Smooth muscle cell (in vitro differentiated cells): ENCODE data around the gene TENT5C. TPM values are rescaled to one million over a fixed set of nuclear protein-coding genes. Genes with fewer than 3 reads are reported as not detected.
"Not testable (repeated sequence)": the region's sequence is repeated elsewhere in the genome, so short reads cannot be mapped to it uniquely, and the experiment has no call there.

Experiments used
- DNase-seq: peaks from one replicate; lab custom pipeline; 2025; ENCODE audit not compliant: unreplicated experiment; lab: John Stamatoyannopoulos, UW
- H2AFZ ChIP-seq: fragments of 200-600 bp; sonication (generic); 2 replicates; pipeline ENCODE4 v1.6.0; 2016; ENCODE audit warnings: antibody characterized with exemption, low read depth, mild to moderate bottlenecking
- H3F3A ChIP-seq: fragments of 200-600 bp; sonication (generic); 2 replicates; pipeline ENCODE4 v1.6.0; 2017; ENCODE audit warnings: antibody characterized with exemption, low read depth
- H3K27ac ChIP-seq: fragments of 200-600 bp; sonication (generic); 2 replicates; pipeline ENCODE4 v1.5.1; 2016; ENCODE audit warnings: low read depth, mild to moderate bottlenecking
- H3K27me3 ChIP-seq: fragments of 200-600 bp; sonication (generic); 2 replicates; pipeline ENCODE4 v1.6.1; 2016; ENCODE audit warnings: low read depth, mild to moderate bottlenecking
- H3K36me3 ChIP-seq: fragments of 200-600 bp; sonication (generic); 2 replicates; pipeline ENCODE4 v1.5.1; 2016; ENCODE audit warnings: low read depth
- H3K4me1 ChIP-seq: fragments of 200-600 bp; sonication (generic); 2 replicates; pipeline ENCODE4 v1.5.1; 2016; ENCODE audit warnings: low read depth
- H3K4me2 ChIP-seq: fragments of 200-600 bp; sonication (generic); 2 replicates; pipeline ENCODE4 v1.6.0; 2016; ENCODE audit warnings: mild to moderate bottlenecking
- H3K4me3 ChIP-seq: fragments of 200-600 bp; sonication (generic); 2 replicates; pipeline ENCODE4 v1.5.1; 2016; ENCODE audit warnings: mild to moderate bottlenecking
- H3K79me2 ChIP-seq: fragments of 200-600 bp; sonication (generic); 2 replicates; pipeline ENCODE4 v1.6.0; 2016; ENCODE audit warnings: low read depth, mild to moderate bottlenecking
- H3K9ac ChIP-seq: fragments of 200-600 bp; sonication (generic); 2 replicates; pipeline ENCODE4 v1.6.0; 2016; ENCODE audit warnings: low read depth
- H3K9me3 ChIP-seq: fragments of 200-600 bp; sonication (generic); replicated peaks from 2 replicates; pipeline ENCODE4 v1.5.1; 2016; ENCODE audit warnings: low read depth
- H4K20me1 ChIP-seq: fragments of 200-600 bp; sonication (generic); 2 replicates; pipeline ENCODE4 v1.6.0; 2016; ENCODE audit warnings: low read depth
- WGBS: methylation state at CpG from one replicate; pipeline ENCODE4 v1.1.7; 2016; ENCODE audit warnings: low lambda C conversion rate; 5-methylcytosine and 5-hydroxymethylcytosine counted together
- polyA plus RNA-seq: library from polyadenylated mRNA; unstranded; fragments of >200 nt; fragmentation: Nextera tagmentation; extraction: Ambion mirVana; gene quantifications from 2 replicates; pipeline ENCODE4 v1.2.1, GENCODE V29; 2016
- total RNA-seq: library from RNA; depleted of rRNA; stranded (reverse); fragments of >200 nt; gene quantifications from 2 replicates; pipeline ENCODE4 v1.2.3, GENCODE V29; 2014
- TF ChIP-seq, protein P1 (sequence below): fragments of 200-600 bp; sonication (generic); IDR thresholded peaks from 2 replicates; pipeline ENCODE4 v1.5.1; 2017; ENCODE audit warnings: borderline replicate concordance, mild to moderate bottlenecking, antibody characterized with exemption; ENCODE audit not compliant: insufficient read depth, poor library complexity, severe bottlenecking

TENT5C gene
- total RNA-seq (5.3 and 7.8 TPM in 2 replicates), polyA plus RNA-seq (2.7 and 5.7 TPM in 2 replicates)

DNA sequence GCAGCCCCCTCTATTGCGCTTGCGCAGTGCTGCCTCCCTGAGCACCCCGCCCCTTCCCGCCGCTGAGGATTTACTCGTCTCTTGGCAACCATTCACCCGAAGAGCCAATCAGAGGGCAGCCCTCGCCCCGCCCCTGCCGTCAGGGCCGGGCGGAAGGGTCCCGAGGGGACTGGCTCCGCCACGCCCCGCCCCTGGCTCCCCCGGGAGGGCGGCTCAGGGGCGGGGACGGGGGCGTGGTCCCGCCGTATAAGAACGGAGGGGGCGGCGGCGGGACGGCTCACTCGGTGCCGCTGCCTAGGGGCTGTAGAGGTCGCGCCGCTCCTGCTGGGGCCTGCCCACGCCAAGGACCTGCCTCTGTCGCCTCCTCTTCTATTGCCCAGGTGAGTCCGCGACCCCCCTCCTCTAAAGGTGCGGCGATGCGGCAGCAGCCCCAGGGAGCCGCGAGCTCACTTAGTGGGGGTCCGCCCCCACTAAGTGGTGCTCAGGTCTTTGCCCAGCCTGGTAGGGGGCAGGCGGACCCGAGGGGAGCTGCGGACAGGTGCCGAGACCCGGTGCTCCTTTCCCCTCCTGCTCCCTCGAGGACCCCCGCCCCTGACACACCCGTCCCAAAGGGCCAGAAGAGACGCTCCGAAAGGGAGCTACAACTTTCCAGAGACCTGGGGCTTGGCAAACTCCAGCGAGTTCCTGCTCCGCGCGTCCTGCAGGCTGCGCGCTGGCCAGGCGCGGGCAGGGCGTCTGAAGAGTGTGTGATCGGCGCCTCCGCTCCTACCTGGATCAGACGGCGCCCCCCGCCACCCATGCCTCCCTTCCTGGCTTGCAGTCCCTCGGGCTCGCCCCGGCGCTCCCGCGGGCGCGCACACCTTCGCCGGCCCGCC lies at the start of gene TENT5C:
TENT5C (plus strand) TSS at position 275 of the 875 bp plus-strand sequence. CDS start 16,821 bp downstream, outside the sequence.
- peaks cover 18% of the 10 kb centered on the region for H4K20me1 ChIP-seq
- peak within 1 kb of the TSS; percentile 66 for H3K9ac ChIP-seq
- H3K4me2 ChIP-seq: peak within 1 kb of the TSS; percentile 94
- H3K4me3 ChIP-seq: peak within 1 kb of the TSS; percentile 69
- DNase-seq: peak; percentile 87
- peak within 1 kb of the TSS; percentile 79 for H2AFZ ChIP-seq
- H3K27me3 ChIP-seq: peaks cover 18% of the 10 kb centered on the region
- peak within 1 kb of the TSS; percentile 56 for H3K27ac ChIP-seq
- no peaks in the 10 kb centered on the region for H3F3A ChIP-seq
- H3K9me3 ChIP-seq: no peaks in the 10 kb centered on the region
- TF ChIP-seq, protein P1, sequence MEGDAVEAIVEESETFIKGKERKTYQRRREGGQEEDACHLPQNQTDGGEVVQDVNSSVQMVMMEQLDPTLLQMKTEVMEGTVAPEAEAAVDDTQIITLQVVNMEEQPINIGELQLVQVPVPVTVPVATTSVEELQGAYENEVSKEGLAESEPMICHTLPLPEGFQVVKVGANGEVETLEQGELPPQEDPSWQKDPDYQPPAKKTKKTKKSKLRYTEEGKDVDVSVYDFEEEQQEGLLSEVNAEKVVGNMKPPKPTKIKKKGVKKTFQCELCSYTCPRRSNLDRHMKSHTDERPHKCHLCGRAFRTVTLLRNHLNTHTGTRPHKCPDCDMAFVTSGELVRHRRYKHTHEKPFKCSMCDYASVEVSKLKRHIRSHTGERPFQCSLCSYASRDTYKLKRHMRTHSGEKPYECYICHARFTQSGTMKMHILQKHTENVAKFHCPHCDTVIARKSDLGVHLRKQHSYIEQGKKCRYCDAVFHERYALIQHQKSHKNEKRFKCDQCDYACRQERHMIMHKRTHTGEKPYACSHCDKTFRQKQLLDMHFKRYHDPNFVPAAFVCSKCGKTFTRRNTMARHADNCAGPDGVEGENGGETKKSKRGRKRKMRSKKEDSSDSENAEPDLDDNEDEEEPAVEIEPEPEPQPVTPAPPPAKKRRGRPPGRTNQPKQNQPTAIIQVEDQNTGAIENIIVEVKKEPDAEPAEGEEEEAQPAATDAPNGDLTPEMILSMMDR: no peak
- no peaks in the 10 kb centered on the region for H3K36me3 ChIP-seq
- peaks cover 13% of the 10 kb centered on the region for H3K4me1 ChIP-seq
- H3K79me2 ChIP-seq: peaks cover 12% of the 10 kb centered on the region
- 2% methylated on average over 68 of the region's 79 CpGs for WGBS

- no peaks in the 10 kb centered on the region for H3K79me2 ChIP-seq
- no peaks in the 10 kb centered on the region for H3K27me3 ChIP-seq
- no peaks in the 10 kb centered on the region for H3K9me3 ChIP-seq
- no peaks in the 10 kb centered on the region for H3K36me3 ChIP-seq
- DNase-seq: no peak
- TF ChIP-seq, protein P1: no peak
- no peaks in the 10 kb centered on the region for H3F3A ChIP-seq
- H4K20me1 ChIP-seq: no peaks in the 10 kb centered on the region
- H3K9ac ChIP-seq: no peak overlapping the region
- H3K4me3 ChIP-seq: no peak overlapping the region
- no peak overlapping the region for H2AFZ ChIP-seq
- H3K4me1 ChIP-seq: no peaks in the 10 kb centered on the region
- no peak overlapping the region for H3K4me2 ChIP-seq
- H3K27ac ChIP-seq: no peak overlapping the region
These were observed 49.5 kb upstream of the TENT5C start for GRCh38 chr1:117556341-117556740.

DNA sequence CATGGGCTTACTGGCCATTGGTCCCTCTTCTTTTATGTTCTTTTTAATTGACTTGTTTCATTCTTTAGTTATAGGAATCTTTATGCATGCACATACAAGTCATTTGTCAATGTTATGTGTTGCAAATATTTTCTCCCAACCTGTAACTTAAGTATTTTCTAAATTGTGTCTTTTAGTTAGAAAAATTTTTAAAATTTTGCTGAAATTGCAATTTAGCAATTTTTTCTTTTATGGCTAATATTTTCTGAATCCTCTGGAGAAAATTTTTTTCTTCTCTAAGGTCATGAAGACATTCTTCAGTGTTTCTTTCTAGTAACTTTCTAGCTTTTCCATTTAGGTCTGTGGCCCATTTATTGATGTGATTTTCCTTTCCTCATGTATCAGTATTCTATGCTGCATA lies 48.9 kb upstream of the TENT5C start:
- no peak for DNase-seq
- Histone ChIP-seq H3K4me2 (no peak overlapping the region), H3K36me3 (no peaks in the 10 kb centered on the region), H3K4me1 (no peaks in the 10 kb centered on the region), H4K20me1 (no peaks in the 10 kb centered on the region), H3K9me3 (no peaks in the 10 kb centered on the region), H3K27ac (no peak overlapping the region), H3K4me3 (no peak overlapping the region), H3F3A (no peaks in the 10 kb centered on the region), H3K27me3 (no peaks in the 10 kb centered on the region), H3K9ac (no peak overlapping the region), H3K79me2 (no peaks in the 10 kb centered on the region), H2AFZ (no peak overlapping the region)
- TF ChIP-seq, protein P1: no peak

DNA sequence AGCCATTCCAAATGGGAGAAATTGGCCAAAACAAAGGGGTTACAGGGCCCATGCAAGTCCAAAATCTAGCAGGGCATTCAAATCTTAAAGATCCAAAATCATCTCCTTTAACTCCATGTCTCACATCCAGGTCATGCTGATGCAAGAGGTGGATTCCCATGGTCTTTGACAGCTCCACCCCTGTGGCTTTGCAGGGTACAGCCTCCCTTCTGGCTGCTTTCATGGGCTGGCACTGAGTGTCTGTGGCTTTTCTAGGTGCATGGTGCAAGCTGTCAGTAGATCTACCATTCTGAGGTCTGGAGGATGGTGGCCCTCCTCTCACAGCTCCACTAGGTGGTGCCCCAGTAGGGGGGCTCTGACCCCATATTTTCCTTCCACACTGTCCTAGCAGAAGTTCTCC lies 47.4 kb upstream of the TENT5C start:
- not testable (repeated sequence) for H4K20me1 ChIP-seq, H3F3A ChIP-seq, H3K4me1 ChIP-seq, H3K9ac ChIP-seq, H3K27me3 ChIP-seq, H3K4me3 ChIP-seq, H3K9me3 ChIP-seq, H3K27ac ChIP-seq, H3K36me3 ChIP-seq, H3K4me2 ChIP-seq, DNase-seq, H2AFZ ChIP-seq, H3K79me2 ChIP-seq
